SH-SY5Y (cell line): ENCODE results near the gene HEPACAM2.

Source experiments
- GATA2 ChIP-seq: IDR thresholded peaks from 2 replicates; pipeline ENCODE4 v1.6.1; 2011; ENCODE audit warnings: mild to moderate bottlenecking, low read depth, low read length
- GATA3 ChIP-seq: IDR thresholded peaks from 2 replicates; pipeline ENCODE4 v1.6.1; 2011; ENCODE audit warnings: low read depth, mild to moderate bottlenecking, low read length, moderate library complexity

GRCh38 chr7:93231259-93231658 lies 5.0 kb upstream of the HEPACAM2 start:
- TF ChIP-seq GATA3 (no peak), GATA2 (no peak)
